DOHH2 (cell line): ENCODE measurements around the gene SLC39A11.

Experiments used
- H3F3A ChIP-seq: fragments of 200-600 bp; sonication (generic), shearing (Covaris generic); 2 replicates; pipeline ENCODE4 v1.6.0; 2016; ENCODE audit warnings: antibody characterized with exemption, mild to moderate bottlenecking; ENCODE audit not compliant: control insufficient read depth, insufficient read depth
- H3K27ac ChIP-seq: fragments of 200-600 bp; sonication (generic); 2 replicates; pipeline ENCODE4 v1.5.1; 2014; ENCODE audit warnings: low read depth, mild to moderate bottlenecking, low read length, moderate library complexity
- H3K27me3 ChIP-seq: fragments of 200-600 bp; sonication (generic); 2 replicates; pipeline ENCODE4 v1.6.1; 2014; ENCODE audit warnings: mild to moderate bottlenecking, low read length, mixed read lengths; ENCODE audit not compliant: control insufficient read depth
- H3K36me3 ChIP-seq: fragments of 200-600 bp; sonication (generic); 2 replicates; pipeline ENCODE4 v1.6.1; 2014; ENCODE audit warnings: mild to moderate bottlenecking, low read length, moderate library complexity, mixed read lengths; ENCODE audit not compliant: control insufficient read depth
- H3K4me1 ChIP-seq: fragments of 200-600 bp; sonication (generic); 2 replicates; pipeline ENCODE4 v1.6.1; 2014; ENCODE audit warnings: mild to moderate bottlenecking, low read length, mixed read lengths; ENCODE audit not compliant: control insufficient read depth
- H3K4me2 ChIP-seq: fragments of 200-600 bp; sonication (generic); 2 replicates; pipeline ENCODE4 v1.6.0; 2014; ENCODE audit warnings: mild to moderate bottlenecking, low read length, moderate library complexity
- H3K4me3 ChIP-seq: fragments of 200-600 bp; sonication (generic); 2 replicates; pipeline ENCODE4 v1.5.1; 2014; ENCODE audit warnings: mild to moderate bottlenecking, low read length, mixed read lengths
- H3K79me2 ChIP-seq: fragments of 200-600 bp; sonication (generic); 2 replicates; pipeline ENCODE4 v1.6.1; 2014; ENCODE audit warnings: mild to moderate bottlenecking, low read length, mixed read lengths; ENCODE audit not compliant: control insufficient read depth
- H3K9me2 ChIP-seq: fragments of 200-600 bp; sonication (generic); replicated peaks from 2 replicates; pipeline ENCODE4 v1.6.1; 2014; ENCODE audit warnings: mild to moderate bottlenecking, low read length, mixed read lengths; ENCODE audit not compliant: control insufficient read depth
- H3K9me3 ChIP-seq: fragments of 200-600 bp; sonication (generic); 2 replicates; pipeline ENCODE4 v1.6.1; 2014; ENCODE audit warnings: antibody characterized with exemption, low read length, mixed read lengths; ENCODE audit not compliant: control insufficient read depth, insufficient read depth
- H4K20me1 ChIP-seq: fragments of 200-600 bp; sonication (generic); 2 replicates; pipeline ENCODE4 v1.6.0; 2014; ENCODE audit warnings: low read depth, mild to moderate bottlenecking, antibody characterized with exemption, low read length, moderate library complexity; ENCODE audit not compliant: control insufficient read depth, insufficient read depth
- CTCF ChIP-seq: fragments of 200-600 bp; sonication (generic); IDR thresholded peaks from one replicate; pipeline ENCODE4 v1.5.1; 2014; ENCODE audit warnings: antibody characterized with exemption, mild to moderate bottlenecking, low read depth, low read length; ENCODE audit not compliant: poor library complexity, severe bottlenecking
- EZH2phosphoT487 ChIP-seq: fragments of 200-600 bp; sonication (generic); IDR thresholded peaks from 2 replicates; pipeline ENCODE4 v1.6.1; 2017; ENCODE audit warnings: borderline replicate concordance, mild to moderate bottlenecking, antibody characterized with exemption, low read length, moderate library complexity, mixed read lengths

The SLC39A11 gene

GRCh38 chr17:73104450-73104849 lies 12.0 kb upstream of the SLC39A11 start:
- H3K9me2 ChIP-seq: no peaks in the 10 kb centered on the region
- no peak overlapping the region for H3K4me2 ChIP-seq
- no peaks in the 10 kb centered on the region for H3K4me1 ChIP-seq

GRCh38 chr17:73103641-73104335 lies 11.3 kb upstream of the SLC39A11 start:
- H3F3A ChIP-seq: no peaks in the 10 kb centered on the region
- H3K9me3 ChIP-seq: no peaks in the 10 kb centered on the region
- no peaks in the 10 kb centered on the region for H4K20me1 ChIP-seq
- H3K27me3 ChIP-seq: peaks cover 7% of the 10 kb centered on the region; the same call in 1 of the 2 replicates
- no peak overlapping the region for H3K27ac ChIP-seq
- TF ChIP-seq CTCF (no peak), EZH2phosphoT487 (no peak)
- no peak overlapping the region for H3K4me2 ChIP-seq
- no peaks in the 10 kb centered on the region for H3K9me2 ChIP-seq
- H3K4me3 ChIP-seq: no peak overlapping the region
- H3K79me2 ChIP-seq: no peaks in the 10 kb centered on the region
- H3K4me1 ChIP-seq: no peaks in the 10 kb centered on the region
- no peaks in the 10 kb centered on the region for H3K36me3 ChIP-seq

More at GRCh38 chr17:73104450-73104849, 12.0 kb upstream of the SLC39A11 start:
- Histone ChIP-seq H4K20me1 (no peaks in the 10 kb centered on the region), H3K4me3 (no peak overlapping the region), H3K36me3 (no peaks in the 10 kb centered on the region), H3K27me3 (peaks cover 4% of the 10 kb centered on the region; the same call in 1 of the 2 replicates), H3K79me2 (no peaks in the 10 kb centered on the region), H3F3A (no peaks in the 10 kb centered on the region), H3K9me3 (no peaks in the 10 kb centered on the region), H3K27ac (no peak overlapping the region)
- TF ChIP-seq CTCF (no peak), EZH2phosphoT487 (no peak)

GRCh38 chr17:73101031-73101430 lies 8.5 kb upstream of the SLC39A11 start:
- Histone ChIP-seq H3K79me2 (no peaks in the 10 kb centered on the region), H3K4me3 (no peak overlapping the region), H3K9me3 (no peaks in the 10 kb centered on the region), H3F3A (no peaks in the 10 kb centered on the region), H3K36me3 (no peaks in the 10 kb centered on the region), H3K27ac (no peak overlapping the region), H3K9me2 (no peaks in the 10 kb centered on the region), H3K4me2 (no peak overlapping the region), H3K27me3 (peaks cover 11% of the 10 kb centered on the region), H4K20me1 (no peaks in the 10 kb centered on the region), H3K4me1 (no peaks in the 10 kb centered on the region)
- no peak for TF ChIP-seq CTCF
- TF ChIP-seq EZH2phosphoT487: no peak

GRCh38 chr17:73100363-73100762 lies 7.9 kb upstream of the SLC39A11 start:
- no peaks in the 10 kb centered on the region for H3K4me1 ChIP-seq
- H3K4me3 ChIP-seq: no peak overlapping the region
- no peaks in the 10 kb centered on the region for H3K9me2 ChIP-seq
- H3K9me3 ChIP-seq: no peaks in the 10 kb centered on the region
- H3F3A ChIP-seq: no peaks in the 10 kb centered on the region
- TF ChIP-seq EZH2phosphoT487 (no peak), CTCF (no peak)
- H4K20me1 ChIP-seq: no peaks in the 10 kb centered on the region
- peaks cover 18% of the 10 kb centered on the region for H3K27me3 ChIP-seq
- H3K79me2 ChIP-seq: no peaks in the 10 kb centered on the region
- H3K27ac ChIP-seq: no peak overlapping the region
- H3K36me3 ChIP-seq: no peaks in the 10 kb centered on the region
- H3K4me2 ChIP-seq: no peak overlapping the region
